GM12878 (cell line): ENCODE results near the gene EPHB1. TPM values are rescaled to one million over a fixed set of nuclear protein-coding genes. Genes with fewer than 3 reads are reported as not detected.

Experiments used
- ATAC-seq: fragments of 200-7000 bp; cut with Tn5 transposase; 3 replicates; pipeline ENCODE4 v1.9.1; 2020; ENCODE audit warnings: mild to moderate bottlenecking, moderate library complexity
- BruUV-seq: library from RNA; stranded (reverse); fragments of 400-500 nt; replicated peaks from 2 replicates; lab custom pipeline; 2021; lab: Mats Ljungman, UMichigan
- CTCF ChIA-PET: fragments of 300-600 bp; sonication (Branson Sonifier 250); formaldehyde crosslinking; extraction: SDS; loops from one replicate; lab custom pipeline; 2021; ENCODE audit warnings: inconsistent platforms; lab: Yijun Ruan, JAX
- POLR2A ChIA-PET: fragments of 350-600 bp; formaldehyde crosslinking; extraction: SDS; loops from one replicate; lab custom pipeline; 2021; ENCODE audit warnings: inconsistent platforms; lab: Charles Lee
- RAD21 ChIA-PET: fragments of 300-600 bp; sonication (Branson Sonifier 250); formaldehyde crosslinking; loops from one replicate; lab custom pipeline; 2023; ENCODE audit warnings: antibody characterized with exemption; ENCODE audit not compliant: unreplicated experiment; lab: Charles Lee
- SMC1A ChIA-PET: fragments of 300-600 bp; sonication (Branson Sonifier 250); formaldehyde crosslinking; loops from one replicate; lab custom pipeline; 2023; ENCODE audit not compliant: unreplicated experiment, uncharacterized antibody; lab: Charles Lee
- DNase-seq: peaks from one replicate; pipeline ENCODE4 v3.0.0-alpha.2; 2011; ENCODE audit warnings: low read depth, low spot score
- FAIRE-seq: peaks from 3 replicates; lab custom pipeline; 2011; peaks lifted over from hg19 to GRCh38; lab: Jason Lieb, UNC
- H2AFZ ChIP-seq: 2 replicates; pipeline ENCODE4 v1.6.0; 2011; ENCODE audit warnings: low read depth, low read length, control low read depth; ENCODE audit not compliant: control insufficient read depth
- H3K27ac ChIP-seq: 2 replicates; pipeline ENCODE4 v1.5.1; 2011; ENCODE audit warnings: control low read depth; ENCODE audit not compliant: control insufficient read depth, insufficient read depth
- H3K27me3 ChIP-seq, 2 experiments: replicated peaks in 1 of 2; 2 replicates each; pipeline versions ENCODE4 v1.6.0 to v1.6.1; 2011; ENCODE audit warnings: low read length in 1 of 2; ENCODE audit not compliant: control insufficient read depth in 2 of 2, insufficient read depth in 2 of 2
- H3K36me3 ChIP-seq, 2 experiments: 2 replicates each; pipeline ENCODE4 v1.5.1; 2011; ENCODE audit warnings: low read length in 1 of 2; ENCODE audit not compliant: control insufficient read depth in 2 of 2, insufficient read depth in 2 of 2
- H3K4me1 ChIP-seq: 2 replicates; pipeline ENCODE4 v1.6.1; 2011; ENCODE audit warnings: mild to moderate bottlenecking, low read length, moderate library complexity, mixed read lengths; ENCODE audit not compliant: control insufficient read depth, insufficient read depth
- H3K4me2 ChIP-seq: 2 replicates; pipeline ENCODE4 v1.6.0; 2011; ENCODE audit warnings: control low read depth; ENCODE audit not compliant: control insufficient read depth, insufficient read depth
- H3K4me3 ChIP-seq: fragments of 200-600 bp; sonication (generic); 2 replicates; pipeline ENCODE4 v1.5.1; 2016
- H3K79me2 ChIP-seq: 2 replicates; pipeline ENCODE4 v1.6.0; 2011; ENCODE audit warnings: low read length; ENCODE audit not compliant: control insufficient read depth, insufficient read depth
- H3K9ac ChIP-seq: 2 replicates; pipeline ENCODE4 v1.8.0; 2011; ENCODE audit warnings: low read length, control low read depth, mixed read lengths; ENCODE audit not compliant: control insufficient read depth, insufficient read depth
- H3K9me3 ChIP-seq: replicated peaks from 3 replicates; pipeline ENCODE4 v1.5.1; 2011; ENCODE audit warnings: mild to moderate bottlenecking, low read length; ENCODE audit not compliant: control insufficient read depth, insufficient read depth
- H4K20me1 ChIP-seq: 2 replicates; pipeline ENCODE4 v1.6.0; 2011; ENCODE audit not compliant: control insufficient read depth, insufficient read depth
- GATAD2B ChIP-seq: fragments of 450-650 bp; conservative IDR thresholded peaks from 2 replicates; pipeline ENCODE4 v1.6.1; 2017; ENCODE audit warnings: low read depth, mild to moderate bottlenecking, moderate library complexity
- SREBF1 ChIP-seq: IDR thresholded peaks from 2 replicates; pipeline ENCODE4 v1.6.1; 2012; ENCODE audit warnings: mild to moderate bottlenecking, low read length
- TCF3 ChIP-seq: IDR thresholded peaks from 2 replicates; pipeline ENCODE4 v1.6.1; 2012; ENCODE audit warnings: low read depth, mild to moderate bottlenecking, low read length, borderline replicate concordance; ENCODE audit not compliant: insufficient read depth
- WGBS: methylation state at CpG from one replicate; pipeline ENCODE4 v1.1.6; 2016; ENCODE audit warnings: low lambda C conversion rate; ENCODE audit not compliant: insufficient replicate concordance, insufficient coverage; ENCODE audit errors: missing lambda C conversion rate; 5-methylcytosine and 5-hydroxymethylcytosine counted together
- in situ Hi-C: fragments of 300-500 bp; cut with MboI; formaldehyde crosslinking; loops from 9 replicates; pipeline ENCODE4 v1.14.3; 2018; ENCODE audit warnings: mixed read lengths
- intact Hi-C: fragments of 100-400 bp; cut with micrococcal nuclease; formaldehyde crosslinking; loops from one replicate; pipeline ENCODE4 v1.14.2; 2022; ENCODE audit not compliant: unreplicated experiment
- polyA plus RNA-seq, 11 experiments: library from polyadenylated mRNA; depleted of rRNA in 4 of 11; unstranded in 6 of 11; stranded (reverse) in 5 of 11; fragments of >200 nt; fragmentation: Nextera tagmentation in 4 of 11; fragmentation: Illumina TruSeq in 1 of 11; extraction: Ambion mirVana in 4 of 11; extraction: Trizol in 1 of 11; gene quantifications; 1 replicate in 1 of 11; 2 replicates in 10 of 11; pipeline versions ENCODE4 v1.2.1 to v1.2.3, GENCODE V29; 2011 to 2016; ENCODE audit warnings: inconsistent platforms in 2 of 11, missing spikeins in 2 of 11, low read depth in 1 of 11
- total RNA-seq, 4 experiments: library from RNA; depleted of rRNA in 3 of 4; stranded (reverse); fragments of >200 nt in 3 of 4; fragmentation: Illumina TruSeq in 1 of 4; extraction: Trizol in 1 of 4; gene quantifications; 2 replicates each; pipeline versions ENCODE4 v1.2.1 to v1.2.3, GENCODE V29; 2013 to 2021
- TF ChIP-seq, protein P1 (sequence below), 3 experiments: IDR thresholded peaks in 2 of 3; conservative IDR thresholded peaks in 1 of 3; 2 replicates each; pipeline ENCODE4 v1.5.1; 2011; ENCODE audit warnings: low read depth in 3 of 3, low read length in 3 of 3, mild to moderate bottlenecking in 3 of 3, control low read depth in 2 of 3, moderate library complexity in 2 of 3, inconsistent platforms in 1 of 3, mixed read lengths in 1 of 3; ENCODE audit not compliant: control insufficient read depth in 2 of 3, insufficient read depth in 1 of 3; ENCODE audit errors: extremely low read depth in 1 of 3
- TF ChIP-seq, protein P2 (sequence below): IDR thresholded peaks from 2 replicates; pipeline ENCODE4 v1.6.1; 2011; ENCODE audit warnings: borderline replicate concordance, low read depth, mild to moderate bottlenecking, moderate library complexity, low read length; ENCODE audit not compliant: insufficient read depth, poor library complexity, severe bottlenecking

Gene EPHB1
- total and polyA plus RNA-seq, 10 of the 15 experiments (the other 5 are each of a cell fraction or from before 2014, with no cell fraction given) = 0.33 to 23.8 (median 1.2) TPM

DNA sequence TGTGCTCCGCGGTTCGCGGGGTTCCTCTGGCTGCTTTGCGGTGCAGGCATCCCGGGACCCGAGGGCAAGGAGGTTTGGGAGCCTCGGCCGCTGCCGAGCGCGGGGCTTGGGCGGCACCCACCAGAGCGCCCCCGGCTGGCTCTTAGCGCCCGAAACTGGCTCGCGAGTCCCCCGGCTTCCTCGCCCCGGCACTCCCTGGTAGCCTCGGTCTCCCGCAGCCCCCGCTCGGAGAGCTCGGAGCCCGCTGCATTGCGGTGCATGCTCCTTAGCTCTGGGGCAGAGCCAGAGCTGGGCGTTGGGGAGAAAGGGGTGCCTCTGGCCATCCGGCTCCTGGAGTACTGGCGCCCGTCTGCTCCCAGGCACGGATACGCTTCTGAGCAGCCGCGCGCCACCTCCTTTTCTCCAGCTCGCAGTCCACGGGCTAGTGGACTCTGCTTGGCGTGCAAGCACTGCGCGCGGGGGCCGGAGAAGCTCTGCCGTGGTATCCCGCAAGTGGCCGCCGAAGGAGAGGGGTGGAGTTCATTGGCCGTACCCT is 753 bp downstream of the EPHB1 start:
- FAIRE-seq = no peak
- intact Hi-C loops (loop anchor here (1.0 to 5.0 kb wide), 9 partner anchors 41 to 1099 kb away; no protein-coding TSS in a partner anchor), in situ Hi-C loops (loop anchor here (10.0 to 25.0 kb wide), 2 partner anchors 449 to 1091 kb away; no protein-coding TSS in a partner anchor)
- H3K9me3 ChIP-seq = no peaks in the 10 kb centered on the region
- peak overlapping the region; percentile 74 for H3K4me3 ChIP-seq
- CTCF ChIA-PET = interaction anchor here (0.8 to 5.9 kb wide), 32 partner anchors 11 to 708 kb away, joined by 3 to 88 read pairs (median 7); no protein-coding TSS in a partner anchor
- POLR2A ChIA-PET = interaction anchor here (0.6 to 3.1 kb wide), 11 partner anchors 8 to 430 kb away, joined by 3 to 11 read pairs (median 4); no protein-coding TSS in a partner anchor
- no peaks in the 10 kb centered on the region for H4K20me1 ChIP-seq
- no TSS peak for BruUV-seq
- H2AFZ ChIP-seq = peak overlapping the region; percentile 67
- 6% methylated on average over 46 of the region's 50 CpGs for WGBS
- peak overlapping the region; percentile 54 for H3K27ac ChIP-seq
- no peaks in the 10 kb centered on the region for H3K36me3 ChIP-seq
- peak overlapping the region; percentile 91 for H3K4me2 ChIP-seq
- RAD21 ChIA-PET = interaction anchor here (0.9 to 10.5 kb wide), 35 partner anchors 13 to 1401 kb away, joined by 3 to 146 read pairs (median 5); no protein-coding TSS in a partner anchor
- peak; percentile 16 for ATAC-seq
- H3K79me2 ChIP-seq = peaks cover 57% of the 10 kb centered on the region
- no peaks in the 10 kb centered on the region; a peak in 1 of 4 replicates for H3K27me3 ChIP-seq
- TF ChIP-seq, protein P1, sequence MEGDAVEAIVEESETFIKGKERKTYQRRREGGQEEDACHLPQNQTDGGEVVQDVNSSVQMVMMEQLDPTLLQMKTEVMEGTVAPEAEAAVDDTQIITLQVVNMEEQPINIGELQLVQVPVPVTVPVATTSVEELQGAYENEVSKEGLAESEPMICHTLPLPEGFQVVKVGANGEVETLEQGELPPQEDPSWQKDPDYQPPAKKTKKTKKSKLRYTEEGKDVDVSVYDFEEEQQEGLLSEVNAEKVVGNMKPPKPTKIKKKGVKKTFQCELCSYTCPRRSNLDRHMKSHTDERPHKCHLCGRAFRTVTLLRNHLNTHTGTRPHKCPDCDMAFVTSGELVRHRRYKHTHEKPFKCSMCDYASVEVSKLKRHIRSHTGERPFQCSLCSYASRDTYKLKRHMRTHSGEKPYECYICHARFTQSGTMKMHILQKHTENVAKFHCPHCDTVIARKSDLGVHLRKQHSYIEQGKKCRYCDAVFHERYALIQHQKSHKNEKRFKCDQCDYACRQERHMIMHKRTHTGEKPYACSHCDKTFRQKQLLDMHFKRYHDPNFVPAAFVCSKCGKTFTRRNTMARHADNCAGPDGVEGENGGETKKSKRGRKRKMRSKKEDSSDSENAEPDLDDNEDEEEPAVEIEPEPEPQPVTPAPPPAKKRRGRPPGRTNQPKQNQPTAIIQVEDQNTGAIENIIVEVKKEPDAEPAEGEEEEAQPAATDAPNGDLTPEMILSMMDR (IDR thresholded peaks at IDR 0.05 in 2 of 3, conservative IDR thresholded peaks at IDR 0.05 in 1 of 3; ENCODE audit: control insufficient read depth in 2 of 3, extremely low read depth in 1 of 3, insufficient read depth in 1 of 3, low read depth in 3 of 3, low read length in 3 of 3) = peak in 1 of 3 experiments; percentile 21; a peak in 1 of 6 replicates
- TF ChIP-seq GATAD2B = no peak
- TF ChIP-seq, protein P2, sequence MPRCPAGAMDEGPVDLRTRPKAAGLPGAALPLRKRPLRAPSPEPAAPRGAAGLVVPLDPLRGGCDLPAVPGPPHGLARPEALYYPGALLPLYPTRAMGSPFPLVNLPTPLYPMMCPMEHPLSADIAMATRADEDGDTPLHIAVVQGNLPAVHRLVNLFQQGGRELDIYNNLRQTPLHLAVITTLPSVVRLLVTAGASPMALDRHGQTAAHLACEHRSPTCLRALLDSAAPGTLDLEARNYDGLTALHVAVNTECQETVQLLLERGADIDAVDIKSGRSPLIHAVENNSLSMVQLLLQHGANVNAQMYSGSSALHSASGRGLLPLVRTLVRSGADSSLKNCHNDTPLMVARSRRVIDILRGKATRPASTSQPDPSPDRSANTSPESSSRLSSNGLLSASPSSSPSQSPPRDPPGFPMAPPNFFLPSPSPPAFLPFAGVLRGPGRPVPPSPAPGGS = no peak
- no peak for TF ChIP-seq TCF3
- TF ChIP-seq SREBF1 = no peak
- H3K9ac ChIP-seq = peak overlapping the region; percentile 75
- no peak for DNase-seq
- H3K4me1 ChIP-seq = 0 out of 2 replicates have a peak, but pooled peaks cover 3% of the 10 kb centered on the region
- SMC1A ChIA-PET = interaction anchor here (0.7 to 14.4 kb wide), 28 partner anchors 10 to 708 kb away, joined by 3 to 110 read pairs (median 6); no protein-coding TSS in a partner anchor
